NOMO-1 treated with dmso at 0.1 percent for 144 hours (cell line): ENCODE data around the gene SRRM1.
"Not testable (repeated sequence)": the region's sequence is repeated elsewhere in the genome, so short reads cannot be mapped to it uniquely, and the experiment has no call there.

Source experiments
- DNase-seq: peaks from one replicate; lab custom pipeline; 2025; ENCODE audit not compliant: unreplicated experiment; lab: John Stamatoyannopoulos, UW

Gene SRRM1

GRCh38 chr1:24692351-24692980 lies 49.4 kb downstream of the SRRM1 start:
- DNase-seq = no peak

- DNase-seq = no peak
These were observed 50.8 kb downstream of the SRRM1 start for GRCh38 chr1:24693827-24694379.

GRCh38 chr1:24694380-24694843 lies 51.3 kb downstream of the SRRM1 start:
- DNase-seq = no peak

- no peak for DNase-seq
These were observed 52.3 kb downstream of the SRRM1 start for GRCh38 chr1:24695202-24695974.

- no peak for DNase-seq
These were observed 53.1 kb downstream of the SRRM1 start for GRCh38 chr1:24696041-24696755.

- no peak for DNase-seq
These were observed 53.7 kb downstream of the SRRM1 start for GRCh38 chr1:24696756-24697330.

GRCh38 chr1:24697453-24698001 lies 54.4 kb downstream of the SRRM1 start:
- DNase-seq = not testable (repeated sequence)

- DNase-seq = not testable (repeated sequence)
These were observed 55.2 kb downstream of the SRRM1 start for GRCh38 chr1:24698326-24698725.

GRCh38 chr1:24699628-24700027 lies 56.5 kb downstream of the SRRM1 start:
- DNase-seq = no peak

GRCh38 chr1:24702511-24703293 lies 59.6 kb downstream of the SRRM1 start:
- no peak for DNase-seq

GRCh38 chr1:24704411-24705259 lies 61.5 kb downstream of the SRRM1 start:
- no peak for DNase-seq

- peak; percentile 20 for DNase-seq
These were observed 62.4 kb downstream of the SRRM1 start for GRCh38 chr1:24705260-24706073.

- not testable (repeated sequence) for DNase-seq
These were observed 62.9 kb downstream of the SRRM1 start for GRCh38 chr1:24706074-24706389.

- no peak for DNase-seq
These were observed 64.6 kb downstream of the SRRM1 start for GRCh38 chr1:24707687-24708086.

GRCh38 chr1:24708938-24709337 lies 65.8 kb downstream of the SRRM1 start:
- DNase-seq = peak; percentile 81

- no peak for DNase-seq
These were observed 66.8 kb downstream of the SRRM1 start for GRCh38 chr1:24709791-24710441.

GRCh38 chr1:24711329-24711728 lies 68.2 kb downstream of the SRRM1 start:
- DNase-seq = no peak

GRCh38 chr1:24713176-24713575 lies 70.1 kb downstream of the SRRM1 start:
- no peak for DNase-seq
